ENCODE measurements around the gene PRDM16. TPM values are rescaled to one million over a fixed set of nuclear protein-coding genes. Genes with fewer than 3 reads are reported as not detected.

The PRDM16 gene
- total and polyA plus RNA-seq, 2 experiments from 2014 or later: 0.14 to 0.16 TPM

DNA sequence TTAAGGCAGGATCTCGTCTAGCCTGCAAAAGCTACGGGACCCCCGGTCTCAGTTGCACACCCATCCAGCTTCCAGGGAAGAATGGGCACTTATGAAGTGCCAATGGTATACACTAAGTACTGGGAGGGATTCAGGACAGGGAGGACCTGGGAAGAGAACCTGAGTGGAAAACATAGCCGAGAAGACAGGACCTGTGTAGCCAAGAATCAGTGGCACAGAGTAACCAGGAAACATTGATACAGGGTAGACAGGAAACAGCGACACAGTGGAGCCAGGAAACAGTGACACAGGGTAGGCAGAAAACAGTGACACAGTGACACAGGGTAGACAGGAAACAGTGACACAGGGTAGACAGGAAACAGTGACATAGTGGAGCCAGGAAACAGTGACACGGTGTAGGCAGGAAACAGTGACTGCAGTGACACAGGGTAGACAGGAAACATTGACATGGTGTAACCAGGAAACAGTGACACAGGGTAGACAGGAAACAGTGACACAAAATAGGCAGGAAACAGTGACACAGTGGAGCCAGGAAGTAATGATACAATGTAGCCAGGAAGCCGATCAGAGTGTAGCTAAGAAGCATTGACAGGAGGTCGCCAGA, 247.4 kb downstream of the PRDM16 start (continued):
- TF ChIP-seq, protein P1, sequence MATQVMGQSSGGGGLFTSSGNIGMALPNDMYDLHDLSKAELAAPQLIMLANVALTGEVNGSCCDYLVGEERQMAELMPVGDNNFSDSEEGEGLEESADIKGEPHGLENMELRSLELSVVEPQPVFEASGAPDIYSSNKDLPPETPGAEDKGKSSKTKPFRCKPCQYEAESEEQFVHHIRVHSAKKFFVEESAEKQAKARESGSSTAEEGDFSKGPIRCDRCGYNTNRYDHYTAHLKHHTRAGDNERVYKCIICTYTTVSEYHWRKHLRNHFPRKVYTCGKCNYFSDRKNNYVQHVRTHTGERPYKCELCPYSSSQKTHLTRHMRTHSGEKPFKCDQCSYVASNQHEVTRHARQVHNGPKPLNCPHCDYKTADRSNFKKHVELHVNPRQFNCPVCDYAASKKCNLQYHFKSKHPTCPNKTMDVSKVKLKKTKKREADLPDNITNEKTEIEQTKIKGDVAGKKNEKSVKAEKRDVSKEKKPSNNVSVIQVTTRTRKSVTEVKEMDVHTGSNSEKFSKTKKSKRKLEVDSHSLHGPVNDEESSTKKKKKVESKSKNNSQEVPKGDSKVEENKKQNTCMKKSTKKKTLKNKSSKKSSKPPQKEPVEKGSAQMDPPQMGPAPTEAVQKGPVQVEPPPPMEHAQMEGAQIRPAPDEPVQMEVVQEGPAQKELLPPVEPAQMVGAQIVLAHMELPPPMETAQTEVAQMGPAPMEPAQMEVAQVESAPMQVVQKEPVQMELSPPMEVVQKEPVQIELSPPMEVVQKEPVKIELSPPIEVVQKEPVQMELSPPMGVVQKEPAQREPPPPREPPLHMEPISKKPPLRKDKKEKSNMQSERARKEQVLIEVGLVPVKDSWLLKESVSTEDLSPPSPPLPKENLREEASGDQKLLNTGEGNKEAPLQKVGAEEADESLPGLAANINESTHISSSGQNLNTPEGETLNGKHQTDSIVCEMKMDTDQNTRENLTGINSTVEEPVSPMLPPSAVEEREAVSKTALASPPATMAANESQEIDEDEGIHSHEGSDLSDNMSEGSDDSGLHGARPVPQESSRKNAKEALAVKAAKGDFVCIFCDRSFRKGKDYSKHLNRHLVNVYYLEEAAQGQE (IDR thresholded peaks at IDR 0.05; ENCODE audit: unreplicated experiment): no peak
- TF ChIP-seq JUNB (IDR thresholded peaks at IDR 0.05; ENCODE audit: unreplicated experiment) (no peak), ZNF114 (CRISPR knock-in tag; IDR thresholded peaks at IDR 0.05) (no peak), POLR2AphosphoS5 (IDR thresholded peaks at IDR 0.05; ENCODE audit: low read depth) (no peak), ZNF331 (CRISPR knock-in tag; IDR thresholded peaks at IDR 0.05; ENCODE audit: low read depth) (no peak), NANOG (IDR thresholded peaks at IDR 0.05; ENCODE audit: borderline replicate concordance) (no peak), ETS1 (IDR thresholded peaks at IDR 0.05) (no peak), EZH2 (IDR thresholded peaks at IDR 0.05; ENCODE audit: low read depth, unreplicated experiment) (no peak), STAT1 (IDR thresholded peaks at IDR 0.05; ENCODE audit: unreplicated experiment) (no peak)

DNA sequence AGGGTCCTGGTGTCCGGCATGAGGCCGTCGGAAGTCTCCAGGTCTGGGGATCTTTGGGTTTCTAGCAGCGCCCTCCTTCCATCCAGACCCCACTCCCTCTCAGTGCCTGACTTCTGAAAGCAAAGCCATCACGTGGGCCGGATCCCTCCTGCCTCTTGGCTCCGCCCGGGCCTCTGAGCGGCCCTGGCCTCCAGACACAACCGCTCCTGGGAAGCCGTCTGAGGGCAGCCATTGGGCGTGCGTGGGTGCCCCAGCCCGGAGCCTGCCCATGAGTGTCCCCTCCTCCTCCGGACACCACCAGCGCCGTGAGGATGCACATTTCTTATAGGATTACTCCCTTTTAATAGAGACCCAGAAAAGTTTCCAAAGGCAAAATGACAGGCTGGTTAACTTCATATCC, 248.5 kb downstream of the PRDM16 start:
- H3K9me3 Mint-ChIP-seq: no peaks in the 10 kb centered on the region
- no peak overlapping the region for H2AFZ ChIP-seq
- no peak overlapping the region for H3K4me3 Mint-ChIP-seq
- H3K36me3 ChIP-seq (ENCODE audit: insufficient read depth): no peaks in the 10 kb centered on the region
- H3K27ac ChIP-seq (ENCODE audit: low read depth): no peak overlapping the region
- no peak overlapping the region for H3K27ac Mint-ChIP-seq
- H4K20me1 ChIP-seq (replicated peaks; ENCODE audit: insufficient read depth): no peaks in the 10 kb centered on the region
- ATAC-seq: no peak
- no peak overlapping the region for H3K4me3 ChIP-seq
- no peaks in the 10 kb centered on the region for H3K27me3 ChIP-seq (ENCODE audit: insufficient read depth)
- H3K4me1 ChIP-seq (ENCODE audit: insufficient read depth): peaks cover 7% of the 10 kb centered on the region
- H3F3A ChIP-seq (replicated peaks; ENCODE audit: low read depth): 0 out of 2 replicates have a peak, but pooled peaks cover 4% of the 10 kb centered on the region
- H3K4me2 ChIP-seq: no peak overlapping the region
- H3K9me2 ChIP-seq (ENCODE audit: insufficient read depth): no peaks in the 10 kb centered on the region
- peaks cover 37% of the 10 kb centered on the region for H3K27me3 Mint-ChIP-seq (ENCODE audit: insufficient read depth, low read depth, poor library complexity)
- H3K4me1 Mint-ChIP-seq: peaks cover 38% of the 10 kb centered on the region
- no peaks in the 10 kb centered on the region for H3K79me2 ChIP-seq (replicated peaks; ENCODE audit: insufficient read depth)
- no peaks in the 10 kb centered on the region for H3K36me3 Mint-ChIP-seq (ENCODE audit: low read depth)
- no peak for DNase-seq (ENCODE audit: low spot score)
- no peak for TF ChIP-seq ZNF331 (CRISPR knock-in tag; IDR thresholded peaks at IDR 0.05; ENCODE audit: low read depth)
- no peak for TF ChIP-seq EZH2 (IDR thresholded peaks at IDR 0.05; ENCODE audit: low read depth, unreplicated experiment)
- TF ChIP-seq EZH2phosphoT487 (IDR thresholded peaks at IDR 0.05; ENCODE audit: unreplicated experiment): no peak
- no peak for TF ChIP-seq ZNF114 (CRISPR knock-in tag; IDR thresholded peaks at IDR 0.05)
- TF ChIP-seq NANOG (IDR thresholded peaks at IDR 0.05; ENCODE audit: borderline replicate concordance): no peak
- TF ChIP-seq CREB1 (CRISPR knock-in tag; IDR thresholded peaks at IDR 0.05; ENCODE audit: low read depth): no peak
- TF ChIP-seq STAT1 (IDR thresholded peaks at IDR 0.05; ENCODE audit: unreplicated experiment): no peak
- no peak for TF ChIP-seq POLR2AphosphoS5 (IDR thresholded peaks at IDR 0.05; ENCODE audit: low read depth)
- TF ChIP-seq, protein P1 (IDR thresholded peaks at IDR 0.05; ENCODE audit: unreplicated experiment): no peak

Measured in GM23338 (cell line).